ENCODE data around the gene OR8K5.
"Not testable (repeated sequence)": the region's sequence is repeated elsewhere in the genome, so short reads cannot be mapped to it uniquely, and the experiment has no call there.

OR8K5 gene

DNA sequence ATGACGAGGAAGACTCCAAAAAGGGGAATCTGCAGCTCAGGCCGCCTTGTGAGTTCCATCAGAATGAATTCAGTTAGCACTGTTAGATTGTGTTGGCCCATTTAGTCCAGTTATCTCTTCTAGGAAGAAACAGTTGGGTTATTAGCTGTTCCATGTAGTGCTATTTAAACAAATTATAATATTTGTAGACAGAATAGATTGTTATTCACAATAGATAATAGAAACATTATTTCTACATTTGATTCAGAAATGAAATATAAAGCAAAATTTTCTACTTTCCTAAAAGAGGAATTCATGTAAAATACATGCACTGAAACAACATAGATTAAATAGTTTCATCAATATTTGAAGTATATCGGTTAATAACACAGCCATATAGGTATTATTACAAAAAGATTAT lies at the start of gene OR8K5:
Gene OR8K5, minus strand, starts transcription at position 101 of the 400 bp plus-strand sequence. Its CDS starts 0 bp downstream, at position 101.
- Histone ChIP-seq H3K9me3 (ENCODE audit: control insufficient read depth, insufficient read depth, low read length) (no peaks in the 10 kb centered on the region), H3K9ac (ENCODE audit: low read depth, low read length) (no peak within 1 kb of the TSS), H3K27me3 (ENCODE audit: control insufficient read depth, insufficient read depth, low read length) (no peaks in the 10 kb centered on the region), H3K4me3 (ENCODE audit: low read depth, low read length) (no peak within 1 kb of the TSS), H3K4me1 (ENCODE audit: control insufficient read depth, insufficient read depth, low read length) (no peaks in the 10 kb centered on the region), H3K36me3 (ENCODE audit: control insufficient read depth, insufficient read depth, low read length) (no peaks in the 10 kb centered on the region)

GRCh38 chr11:56207790-56208189 lies 47.7 kb upstream of the OR8K5 start:
- H3K27me3 ChIP-seq (ENCODE audit: control insufficient read depth, insufficient read depth, low read length): no peaks in the 10 kb centered on the region
- no peaks in the 10 kb centered on the region for H3K9me3 ChIP-seq (ENCODE audit: control insufficient read depth, insufficient read depth, low read length)
- H3K36me3 ChIP-seq (ENCODE audit: control insufficient read depth, insufficient read depth, low read length): no peaks in the 10 kb centered on the region
- no peak overlapping the region for H3K4me3 ChIP-seq (ENCODE audit: low read depth, low read length)
- H3K9ac ChIP-seq (ENCODE audit: low read depth, low read length): no peak overlapping the region
- no peaks in the 10 kb centered on the region for H3K4me1 ChIP-seq (ENCODE audit: control insufficient read depth, insufficient read depth, low read length)

DNA sequence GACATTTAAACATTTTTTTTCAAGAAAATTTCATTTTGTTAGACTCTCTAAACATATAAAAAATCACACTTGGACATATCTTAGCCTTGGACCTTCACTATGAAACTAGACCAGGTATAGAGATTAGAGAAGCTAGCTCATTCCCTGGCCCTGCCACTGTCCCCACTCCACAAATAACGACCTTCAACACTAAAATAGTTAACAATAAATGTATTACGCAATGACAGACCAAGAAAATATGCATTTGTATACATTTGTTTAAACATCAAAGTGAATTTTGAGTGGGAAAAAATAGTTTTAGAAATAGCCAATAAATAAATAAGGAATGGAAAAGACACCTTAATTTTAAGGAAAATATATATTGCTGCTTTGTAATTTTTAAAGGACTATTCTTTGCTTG lies 37.2 kb upstream of the OR8K5 start:
- no peaks in the 10 kb centered on the region for H3K4me1 ChIP-seq (ENCODE audit: control insufficient read depth, insufficient read depth, low read length)
- no peak overlapping the region for H3K4me3 ChIP-seq (ENCODE audit: low read depth, low read length)
- no peaks in the 10 kb centered on the region for H3K9me3 ChIP-seq (ENCODE audit: control insufficient read depth, insufficient read depth, low read length)
- H3K36me3 ChIP-seq (ENCODE audit: control insufficient read depth, insufficient read depth, low read length): no peaks in the 10 kb centered on the region
- no peak overlapping the region for H3K9ac ChIP-seq (ENCODE audit: low read depth, low read length)
- no peaks in the 10 kb centered on the region for H3K27me3 ChIP-seq (ENCODE audit: control insufficient read depth, insufficient read depth, low read length)

- Histone ChIP-seq H3K9me3 (ENCODE audit: control insufficient read depth, insufficient read depth, low read length) (no peaks in the 10 kb centered on the region), H3K9ac (ENCODE audit: low read depth, low read length) (no peak overlapping the region), H3K36me3 (ENCODE audit: control insufficient read depth, insufficient read depth, low read length) (no peaks in the 10 kb centered on the region), H3K4me1 (ENCODE audit: control insufficient read depth, insufficient read depth, low read length) (no peaks in the 10 kb centered on the region), H3K27me3 (ENCODE audit: control insufficient read depth, insufficient read depth, low read length) (no peaks in the 10 kb centered on the region), H3K4me3 (ENCODE audit: low read depth, low read length) (no peak overlapping the region)
Observed at GRCh38 chr11:56196705-56197104, 36.6 kb upstream of the OR8K5 start.

GRCh38 chr11:56188602-56189001 lies 28.5 kb upstream of the OR8K5 start:
- no peaks in the 10 kb centered on the region for H3K27me3 ChIP-seq (ENCODE audit: control insufficient read depth, insufficient read depth, low read length)
- H3K4me1 ChIP-seq (ENCODE audit: control insufficient read depth, insufficient read depth, low read length): no peaks in the 10 kb centered on the region
- no peaks in the 10 kb centered on the region for H3K36me3 ChIP-seq (ENCODE audit: control insufficient read depth, insufficient read depth, low read length)
- no peaks in the 10 kb centered on the region for H3K9me3 ChIP-seq (ENCODE audit: control insufficient read depth, insufficient read depth, low read length)
- no peak overlapping the region for H3K4me3 ChIP-seq (ENCODE audit: low read depth, low read length)
- H3K9ac ChIP-seq (ENCODE audit: low read depth, low read length): no peak overlapping the region

DNA sequence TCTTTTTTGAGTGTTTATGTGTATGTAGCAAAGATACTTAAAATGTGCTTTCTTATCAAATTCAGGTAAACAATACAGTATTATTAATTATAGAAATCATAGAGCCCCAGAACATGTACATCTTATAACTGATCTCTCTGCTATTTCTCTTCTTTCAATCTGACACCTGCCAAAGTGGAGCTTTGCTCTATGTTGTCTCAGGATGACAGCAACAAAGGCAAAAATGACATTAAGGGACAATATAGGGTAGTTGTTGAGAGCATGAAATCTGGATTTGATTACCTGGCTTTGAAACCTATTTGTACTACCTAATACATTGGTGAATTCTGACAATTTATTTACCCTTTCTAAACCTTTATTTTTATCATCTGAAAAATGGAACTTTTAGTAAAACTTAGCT lies 23.3 kb upstream of the OR8K5 start:
- H3K27me3 ChIP-seq (ENCODE audit: control insufficient read depth, insufficient read depth, low read length): no peaks in the 10 kb centered on the region
- no peaks in the 10 kb centered on the region for H3K36me3 ChIP-seq (ENCODE audit: control insufficient read depth, insufficient read depth, low read length)
- no peaks in the 10 kb centered on the region for H3K9me3 ChIP-seq (ENCODE audit: control insufficient read depth, insufficient read depth, low read length)
- no peaks in the 10 kb centered on the region for H3K4me1 ChIP-seq (ENCODE audit: control insufficient read depth, insufficient read depth, low read length)
- H3K4me3 ChIP-seq (ENCODE audit: low read depth, low read length): no peak overlapping the region
- H3K9ac ChIP-seq (ENCODE audit: low read depth, low read length): no peak overlapping the region

- H3K9ac ChIP-seq (ENCODE audit: low read depth, low read length): no peak within 1 kb of the TSS
- H3K4me1 ChIP-seq (ENCODE audit: control insufficient read depth, insufficient read depth, low read length): no peaks in the 10 kb centered on the region
- H3K36me3 ChIP-seq (ENCODE audit: control insufficient read depth, insufficient read depth, low read length): no peaks in the 10 kb centered on the region
- no peak within 1 kb of the TSS for H3K4me3 ChIP-seq (ENCODE audit: low read depth, low read length)
- H3K27me3 ChIP-seq (ENCODE audit: control insufficient read depth, insufficient read depth, low read length): no peaks in the 10 kb centered on the region
- H3K9me3 ChIP-seq (ENCODE audit: control insufficient read depth, insufficient read depth, low read length): no peaks in the 10 kb centered on the region
Observed at GRCh38 chr11:56176318-56176717, 16.2 kb upstream of the OR8K5 start, which contains the start of gene OR5J2. Gene OR5J2, plus strand, starts transcription at chr11:56176618. Its CDS starts 0 bp downstream, at chr11:56176618.

GRCh38 chr11:56172256-56172830 lies 12.2 kb upstream of the OR8K5 start:
- Histone ChIP-seq H3K9me3 (ENCODE audit: control insufficient read depth, insufficient read depth, low read length) (no peaks in the 10 kb centered on the region), H3K9ac (ENCODE audit: low read depth, low read length) (no peak overlapping the region), H3K27me3 (ENCODE audit: control insufficient read depth, insufficient read depth, low read length) (no peaks in the 10 kb centered on the region), H3K36me3 (ENCODE audit: control insufficient read depth, insufficient read depth, low read length) (no peaks in the 10 kb centered on the region), H3K4me1 (ENCODE audit: control insufficient read depth, insufficient read depth, low read length) (no peaks in the 10 kb centered on the region), H3K4me3 (ENCODE audit: low read depth, low read length) (no peak overlapping the region)

DNA sequence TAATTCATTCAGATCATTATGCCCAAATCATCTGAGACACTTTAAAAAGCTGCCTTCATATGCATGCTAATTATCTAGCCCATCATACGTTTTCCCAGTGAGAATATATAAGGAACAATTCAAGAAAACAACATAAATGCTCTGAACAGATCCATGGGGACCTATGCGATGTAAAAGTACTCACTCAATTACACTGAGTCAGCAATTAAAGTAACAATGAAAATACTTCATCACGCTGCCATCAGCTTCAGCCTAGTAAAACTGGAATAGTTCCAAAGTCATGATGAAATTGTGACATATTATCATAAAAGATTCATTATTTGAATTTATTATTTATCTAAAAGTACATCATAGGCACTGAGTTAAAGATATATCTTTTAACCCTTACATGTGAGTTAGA lies 3.7 kb upstream of the OR8K5 start:
- Histone ChIP-seq H3K4me3 (ENCODE audit: low read depth, low read length) (no peak overlapping the region), H3K9ac (ENCODE audit: low read depth, low read length) (no peak overlapping the region), H3K9me3 (ENCODE audit: control insufficient read depth, insufficient read depth, low read length) (no peaks in the 10 kb centered on the region), H3K36me3 (ENCODE audit: control insufficient read depth, insufficient read depth, low read length) (no peaks in the 10 kb centered on the region), H3K4me1 (ENCODE audit: control insufficient read depth, insufficient read depth, low read length) (no peaks in the 10 kb centered on the region), H3K27me3 (ENCODE audit: control insufficient read depth, insufficient read depth, low read length) (no peaks in the 10 kb centered on the region)

DNA sequence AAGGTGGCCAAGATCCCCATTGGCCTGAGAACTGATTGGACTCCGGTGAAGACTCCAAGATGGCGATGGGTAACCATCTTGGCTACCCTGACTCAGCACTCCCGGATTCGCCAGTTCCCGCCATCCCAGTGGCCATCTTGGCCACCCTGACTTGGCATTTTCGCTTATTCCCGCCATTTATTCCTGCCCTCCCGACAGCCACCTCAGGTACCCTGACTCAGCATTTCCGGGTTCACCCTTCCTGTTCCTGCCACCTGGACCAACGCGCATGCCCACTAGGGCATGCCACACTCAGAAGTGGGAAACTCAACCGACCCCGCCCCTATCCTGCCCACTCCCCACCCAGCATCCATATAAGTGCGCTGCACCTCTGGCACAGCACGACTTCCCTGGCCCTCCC lies 7.8 kb downstream of the OR8K5 start:
- Histone ChIP-seq H3K9me3 (ENCODE audit: control insufficient read depth, insufficient read depth, low read length) (no peaks in the 10 kb centered on the region), H3K4me1 (ENCODE audit: control insufficient read depth, insufficient read depth, low read length) (no peaks in the 10 kb centered on the region), H3K27me3 (ENCODE audit: control insufficient read depth, insufficient read depth, low read length) (no peaks in the 10 kb centered on the region), H3K36me3 (ENCODE audit: control insufficient read depth, insufficient read depth, low read length) (peaks cover 2% of the 10 kb centered on the region), H3K4me3 (ENCODE audit: low read depth, low read length) (no peak overlapping the region), H3K9ac (ENCODE audit: low read depth, low read length) (no peak overlapping the region)

DNA sequence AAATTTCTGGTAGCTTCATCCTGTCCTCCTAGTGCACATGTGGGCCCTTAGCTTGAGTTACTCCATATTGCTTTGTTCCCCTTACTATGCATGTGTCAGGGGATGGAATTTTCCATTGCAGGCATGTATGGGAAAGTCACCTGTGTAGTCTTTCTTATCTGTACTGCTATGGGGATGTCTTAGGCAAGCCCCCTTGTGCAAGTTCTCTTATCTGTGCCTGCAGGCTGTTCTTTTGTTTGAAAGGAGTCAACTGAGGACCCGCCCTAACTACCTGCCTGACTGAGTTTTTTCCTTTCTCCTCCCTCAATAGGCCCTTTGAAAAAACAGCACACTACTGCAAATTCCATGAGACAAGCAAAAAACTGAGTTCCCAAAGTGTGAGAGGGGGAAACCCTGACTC lies 8.7 kb downstream of the OR8K5 start:
- Histone ChIP-seq H3K4me3 (ENCODE audit: low read depth, low read length) (no peak overlapping the region), H3K9ac (ENCODE audit: low read depth, low read length) (no peak overlapping the region), H3K9me3 (ENCODE audit: control insufficient read depth, insufficient read depth, low read length) (no peaks in the 10 kb centered on the region), H3K36me3 (ENCODE audit: control insufficient read depth, insufficient read depth, low read length) (peaks cover 2% of the 10 kb centered on the region), H3K27me3 (ENCODE audit: control insufficient read depth, insufficient read depth, low read length) (no peaks in the 10 kb centered on the region), H3K4me1 (ENCODE audit: control insufficient read depth, insufficient read depth, low read length) (no peaks in the 10 kb centered on the region)

- H3K27me3 ChIP-seq (ENCODE audit: control insufficient read depth, insufficient read depth, low read length); H3K36me3 ChIP-seq (ENCODE audit: control insufficient read depth, insufficient read depth, low read length); H3K4me3 ChIP-seq (ENCODE audit: low read depth, low read length); H3K9me3 ChIP-seq (ENCODE audit: control insufficient read depth, insufficient read depth, low read length); H3K4me1 ChIP-seq (ENCODE audit: control insufficient read depth, insufficient read depth, low read length); H3K9ac ChIP-seq (ENCODE audit: low read depth, low read length): not testable (repeated sequence)
Observed at GRCh38 chr11:56143681-56144080, 16.4 kb downstream of the OR8K5 start.
